ENCODE measurements around the gene SORCS3.

DNA sequence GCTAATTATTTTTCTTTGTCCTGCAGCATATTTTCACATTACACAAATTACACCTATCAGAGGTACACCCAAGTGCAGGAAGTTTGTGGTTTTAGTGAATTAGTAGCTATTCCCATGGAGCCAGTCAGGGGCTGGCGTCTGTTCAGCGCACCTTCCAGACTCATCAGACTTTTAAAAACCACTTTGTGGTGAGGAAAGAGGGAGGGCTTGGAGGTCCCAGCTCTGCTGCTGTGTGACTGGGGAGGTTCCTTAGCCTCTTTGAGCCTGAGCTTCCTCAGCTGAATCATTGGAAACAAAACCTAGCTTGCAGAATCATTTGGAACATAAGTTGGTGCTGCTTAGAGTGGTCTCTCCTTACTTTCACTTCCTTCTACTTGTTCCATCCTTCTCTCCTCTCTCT, 175.4 kb downstream of the SORCS3 start:
- no peak for TF ChIP-seq EZH2phosphoT487 (IDR thresholded peaks at IDR 0.05; ENCODE audit: insufficient read depth, low read depth)
- no peak for TF ChIP-seq EZH2 (IDR thresholded peaks at IDR 0.05; ENCODE audit: insufficient read depth, poor library complexity, severe bottlenecking)
